Left lung (tissue), 10 donors: ENCODE measurements around the gene CD226. TPM values are rescaled to one million over a fixed set of nuclear protein-coding genes. Genes with fewer than 3 reads are reported as not detected.

Experiments
- ATAC-seq: fragments of 200-7000 bp; cut with Tn5 transposase; one replicate; pipeline ENCODE4 v1.9.1; 2020; ENCODE audit warnings: moderate library complexity
- DNase-seq, 4 donors: peaks; one replicate each; pipeline ENCODE4 v3.0.0-alpha.2; 2013 to 2020
- H3K27ac ChIP-seq, 2 donors: fragments of 200-600 bp; sonication (generic) in 1 of 2; one replicate each; pipeline versions ENCODE4 v1.5.0 to v1.8.0; 2020 to 2021
- H3K27me3 ChIP-seq, 2 donors: fragments of 200-600 bp; sonication (generic) in 1 of 2; one replicate each; pipeline versions ENCODE4 v1.5.0 to v1.8.0; 2020 to 2021
- H3K36me3 ChIP-seq, 2 donors: fragments of 200-600 bp; sonication (generic) in 1 of 2; one replicate each; pipeline versions ENCODE4 v1.5.0 to v1.8.0; 2020 to 2021
- H3K4me1 ChIP-seq, 2 donors: fragments of 200-600 bp; one replicate each; pipeline ENCODE4 v1.8.0; 2021
- H3K4me3 ChIP-seq, 2 donors: fragments of 200-600 bp; sonication (generic) in 1 of 2; one replicate each; pipeline versions ENCODE4 v1.5.0 to v1.8.0; 2020 to 2021; ENCODE audit warnings: mild to moderate bottlenecking in 1 of 2
- H3K9me3 ChIP-seq, 2 donors: fragments of 200-600 bp; sonication (generic) in 1 of 2; one replicate each; pipeline versions ENCODE4 v1.5.0 to v1.8.0; 2020 to 2021
- intact Hi-C, 2 donors: fragments of 100-400 bp; cut with DNase I; formaldehyde crosslinking; loops; one replicate each; pipeline versions ENCODE4 v1.11.2 to v1.14.2; 2022
- polyA plus RNA-seq, 6 donors: library from polyadenylated mRNA; unstranded; fragments of 120-200 nt; gene quantifications; one replicate each; pipeline ENCODE4 v1.2.1, GENCODE V29; 2013; ENCODE audit not compliant: insufficient read length in 6 of 6
- total RNA-seq, 2 donors: library from RNA; stranded (reverse); fragmentation: NEBNext Ultra II Directional; extraction: Animal tissue kit (Norgen Biotek cat#: 25700); gene quantifications; one replicate each; pipeline ENCODE4 v1.2.1, GENCODE V29; 2021
- TF ChIP-seq, protein P1 (sequence below), 2 donors: fragments of 200-600 bp; sonication (generic) in 1 of 2; IDR thresholded peaks; one replicate each; pipeline versions ENCODE4 v1.5.0 to v1.8.0; 2021; ENCODE audit warnings: antibody characterized with exemption in 2 of 2
- donor health status: DM: no; HTN: yes; CAD: no.
- donor health status: DM: no; HTN: no; CAD: no.

The CD226 gene
- total and polyA plus RNA-seq, 8 donors = 2.2 to 5.6 (median 2.9) TPM

DNA sequence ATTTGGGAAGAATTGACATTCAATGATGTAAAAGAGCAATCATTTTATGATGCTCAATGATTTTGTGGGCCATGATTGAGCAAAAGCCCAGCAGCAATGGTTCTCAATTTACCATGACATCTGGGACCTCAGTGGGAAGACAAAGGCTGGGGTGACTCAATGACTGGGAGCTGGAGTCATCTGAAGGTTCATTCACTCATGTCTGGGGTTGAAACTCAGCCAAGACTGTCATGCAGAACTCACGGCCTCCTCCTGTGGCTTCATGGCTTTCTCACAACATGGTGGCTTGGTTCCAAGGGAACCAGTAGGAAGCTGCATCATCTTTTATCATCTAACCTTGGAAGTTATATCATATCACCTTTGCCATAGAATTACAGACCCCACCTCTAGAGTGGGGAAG, 45.1 kb upstream of the CD226 start:
- DNase-seq (no peak), ATAC-seq (no peak)
- H3K4me1 ChIP-seq = no peaks in the 10 kb centered on the region
- H3K4me3 ChIP-seq = no peak overlapping the region
- intact Hi-C loops = no loop called here
- TF ChIP-seq, protein P1, sequence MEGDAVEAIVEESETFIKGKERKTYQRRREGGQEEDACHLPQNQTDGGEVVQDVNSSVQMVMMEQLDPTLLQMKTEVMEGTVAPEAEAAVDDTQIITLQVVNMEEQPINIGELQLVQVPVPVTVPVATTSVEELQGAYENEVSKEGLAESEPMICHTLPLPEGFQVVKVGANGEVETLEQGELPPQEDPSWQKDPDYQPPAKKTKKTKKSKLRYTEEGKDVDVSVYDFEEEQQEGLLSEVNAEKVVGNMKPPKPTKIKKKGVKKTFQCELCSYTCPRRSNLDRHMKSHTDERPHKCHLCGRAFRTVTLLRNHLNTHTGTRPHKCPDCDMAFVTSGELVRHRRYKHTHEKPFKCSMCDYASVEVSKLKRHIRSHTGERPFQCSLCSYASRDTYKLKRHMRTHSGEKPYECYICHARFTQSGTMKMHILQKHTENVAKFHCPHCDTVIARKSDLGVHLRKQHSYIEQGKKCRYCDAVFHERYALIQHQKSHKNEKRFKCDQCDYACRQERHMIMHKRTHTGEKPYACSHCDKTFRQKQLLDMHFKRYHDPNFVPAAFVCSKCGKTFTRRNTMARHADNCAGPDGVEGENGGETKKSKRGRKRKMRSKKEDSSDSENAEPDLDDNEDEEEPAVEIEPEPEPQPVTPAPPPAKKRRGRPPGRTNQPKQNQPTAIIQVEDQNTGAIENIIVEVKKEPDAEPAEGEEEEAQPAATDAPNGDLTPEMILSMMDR (IDR thresholded peaks at IDR 0.05) = no peak
- no peak overlapping the region for H3K27ac ChIP-seq
- H3K36me3 ChIP-seq = no peaks in the 10 kb centered on the region
- no peaks in the 10 kb centered on the region for H3K27me3 ChIP-seq
- H3K9me3 ChIP-seq = peaks cover 0 to 18% of the 10 kb centered on the region in 2 donors

DNA sequence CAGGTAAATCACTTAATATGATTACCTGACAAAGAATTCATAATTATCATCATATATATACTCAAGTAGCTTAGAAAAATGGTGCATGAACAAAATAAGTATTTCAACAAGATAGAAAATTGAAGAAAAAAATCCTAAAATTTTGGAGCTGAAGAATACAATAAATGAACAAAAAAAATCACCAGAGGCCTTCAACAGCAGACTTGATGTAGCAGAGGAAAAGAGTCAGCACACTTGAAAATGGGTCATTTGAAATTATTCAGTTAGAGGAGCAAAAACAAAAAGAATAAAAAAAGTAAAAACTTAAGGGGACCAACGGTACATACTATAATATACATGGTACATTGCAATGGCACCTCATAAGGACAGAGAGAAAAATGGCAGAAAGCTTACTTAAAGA, 40.2 kb upstream of the CD226 start:
- peaks cover 0 to 23% of the 10 kb centered on the region in 2 donors for H3K9me3 ChIP-seq
- intact Hi-C loops = no loop called here
- TF ChIP-seq, protein P1 (IDR thresholded peaks at IDR 0.05) = no peak
- no peaks in the 10 kb centered on the region for H3K27me3 ChIP-seq
- ATAC-seq (no peak), DNase-seq (no peak)
- no peaks in the 10 kb centered on the region for H3K4me1 ChIP-seq
- no peak overlapping the region for H3K27ac ChIP-seq
- no peak overlapping the region for H3K4me3 ChIP-seq
- H3K36me3 ChIP-seq = no peaks in the 10 kb centered on the region

- Histone ChIP-seq H3K36me3 (no peaks in the 10 kb centered on the region), H3K27me3 (no peaks in the 10 kb centered on the region), H3K4me3 (no peak overlapping the region), H3K27ac (no peak overlapping the region), H3K9me3 (peaks cover 0 to 23% of the 10 kb centered on the region in 2 donors), H3K4me1 (no peaks in the 10 kb centered on the region)
- TF ChIP-seq, protein P1 (IDR thresholded peaks at IDR 0.05) = no peak
- intact Hi-C loops = no loop called here
- DNase-seq (no peak), ATAC-seq (no peak)
Measured at GRCh38 chr18:69985239-69985638, 37.6 kb upstream of the CD226 start.

DNA sequence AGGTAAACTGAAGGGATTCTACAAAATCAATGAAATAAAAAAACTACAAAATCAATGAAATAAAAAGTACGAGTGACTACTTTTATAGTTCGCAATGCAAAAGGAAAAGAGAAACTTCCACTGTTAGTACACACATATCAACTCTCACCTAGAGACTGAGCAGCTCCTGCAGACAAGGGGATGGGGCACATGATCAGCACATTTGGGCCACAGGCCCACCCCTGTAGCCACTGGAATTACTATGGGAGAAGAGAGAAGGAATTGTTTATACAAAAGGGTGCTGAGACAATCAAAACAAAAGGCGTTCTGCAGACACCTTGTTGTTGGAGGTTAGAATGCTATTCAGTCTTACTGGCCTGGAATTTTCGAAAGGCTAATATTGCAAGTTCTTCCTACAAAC, 34.7 kb upstream of the CD226 start:
- ATAC-seq (no peak), DNase-seq (no peak)
- Histone ChIP-seq H3K4me3 (no peak overlapping the region), H3K4me1 (no peaks in the 10 kb centered on the region), H3K27ac (no peak overlapping the region), H3K36me3 (peaks cover 0 to 10% of the 10 kb centered on the region in 2 donors), H3K9me3 (peaks cover 0 to 4% of the 10 kb centered on the region in 2 donors), H3K27me3 (no peaks in the 10 kb centered on the region)
- TF ChIP-seq, protein P1 (IDR thresholded peaks at IDR 0.05) = no peak
- intact Hi-C loops = no loop called here

DNA sequence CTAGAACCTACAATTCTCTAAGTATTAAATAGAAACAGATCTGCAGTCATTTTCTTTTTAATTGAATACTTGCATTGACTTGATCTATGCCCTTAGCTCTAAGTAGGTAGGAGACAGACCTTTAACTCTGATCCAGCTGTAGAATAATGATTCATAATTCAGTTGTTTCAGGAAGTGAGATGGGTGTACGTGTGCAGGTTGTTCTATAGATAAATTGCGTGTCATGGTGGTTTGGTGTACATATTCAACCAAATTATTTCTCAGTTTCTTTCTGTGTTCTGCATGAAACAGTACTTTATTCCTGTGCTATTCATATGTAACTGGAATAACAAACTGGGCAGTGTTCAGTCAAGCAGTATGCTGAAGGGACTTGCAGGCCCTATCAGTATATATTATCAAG, 34.3 kb upstream of the CD226 start:
- TF ChIP-seq, protein P1 (IDR thresholded peaks at IDR 0.05) = no peak
- Histone ChIP-seq H3K4me3 (no peak overlapping the region), H3K4me1 (no peaks in the 10 kb centered on the region), H3K36me3 (peaks cover 0 to 10% of the 10 kb centered on the region in 2 donors), H3K9me3 (peaks cover 0 to 8% of the 10 kb centered on the region in 2 donors), H3K27ac (no peak overlapping the region), H3K27me3 (no peaks in the 10 kb centered on the region)
- intact Hi-C loops = no loop called here
- no peak for ATAC-seq
- no peak for DNase-seq
